Amniotic epithelial cell (primary cell): ENCODE measurements around the gene C3orf52.

Source experiments
- DNase-seq: peaks from one replicate; pipeline ENCODE4 v3.0.0-alpha.2; 2010; ENCODE audit warnings: low read depth

C3orf52 gene

GRCh38 chr3:112119962-112120836, 34.0 kb downstream of the C3orf52 start:
- DNase-seq, result no peak

- DNase-seq, result no peak
Measured at GRCh38 chr3:112121577-112122547, 35.7 kb downstream of the C3orf52 start.

GRCh38 chr3:112122870-112123269, 36.7 kb downstream of the C3orf52 start:
- no peak for DNase-seq

- no peak for DNase-seq
Measured at GRCh38 chr3:112123548-112123947, 37.4 kb downstream of the C3orf52 start.

GRCh38 chr3:112124907-112125607, 38.9 kb downstream of the C3orf52 start:
- no peak for DNase-seq

- DNase-seq, result no peak
Measured at GRCh38 chr3:112126511-112126911, 40.3 kb downstream of the C3orf52 start.

- DNase-seq, result no peak
Measured at GRCh38 chr3:112127522-112128494, 41.6 kb downstream of the C3orf52 start.

- DNase-seq, result peak; percentile 75
Measured at GRCh38 chr3:112128843-112129727, 42.9 kb downstream of the C3orf52 start.

- no peak for DNase-seq
Measured at GRCh38 chr3:112129925-112130637, 43.9 kb downstream of the C3orf52 start.

- no peak for DNase-seq
Measured at GRCh38 chr3:112130638-112130993, 44.4 kb downstream of the C3orf52 start.

GRCh38 chr3:112131111-112131510, 44.9 kb downstream of the C3orf52 start:
- no peak for DNase-seq

GRCh38 chr3:112132088-112132487, 45.9 kb downstream of the C3orf52 start:
- no peak for DNase-seq

- DNase-seq, result no peak
Measured at GRCh38 chr3:112132554-112132953, 46.4 kb downstream of the C3orf52 start.

GRCh38 chr3:112132975-112133448, 46.8 kb downstream of the C3orf52 start, which contains the start of gene GCSAM:
Gene GCSAM (minus strand): TSS chr3:112133248. CDS start chr3:112133120, 128 bp downstream.
- no peak for DNase-seq

- no peak for DNase-seq
Measured at GRCh38 chr3:112133626-112134334, 47.6 kb downstream of the C3orf52 start.

- DNase-seq, result peak; percentile 40
Measured at GRCh38 chr3:112134335-112135124, 48.3 kb downstream of the C3orf52 start.

- DNase-seq, result no peak
Measured at GRCh38 chr3:112136046-112136445, 49.9 kb downstream of the C3orf52 start.
